ENCODE results near the gene FBLN1.
A peak's percentile ranks its signal among the peaks of the same experiment; 100 is the strongest.

Gene FBLN1

GRCh38 chr22:45518136-45518535 is 15.5 kb downstream of the FBLN1 start:
- ATAC-seq = peak; percentile 12
- TF ChIP-seq TSHZ2 (CRISPR knock-in tag; IDR thresholded peaks at IDR 0.05) (no peak), OSR1 (CRISPR knock-in tag; IDR thresholded peaks at IDR 0.05) (no peak), ISL1 (CRISPR knock-in tag; IDR thresholded peaks at IDR 0.05) (no peak), TCF4 (CRISPR knock-in tag; IDR thresholded peaks at IDR 0.05; ENCODE audit: borderline replicate concordance) (no peak), ZNF8 (CRISPR knock-in tag; IDR thresholded peaks at IDR 0.05) (no peak), CREB5 (CRISPR knock-in tag; IDR thresholded peaks at IDR 0.05; ENCODE audit: low read depth) (no peak), ESRRG (CRISPR knock-in tag; IDR thresholded peaks at IDR 0.05) (no peak), POU6F1 (CRISPR knock-in tag; IDR thresholded peaks at IDR 0.05; ENCODE audit: borderline replicate concordance, low read depth) (no peak), BACH2 (CRISPR knock-in tag; IDR thresholded peaks at IDR 0.05; ENCODE audit: borderline replicate concordance) (no peak), GLIS3 (CRISPR knock-in tag; IDR thresholded peaks at IDR 0.05) (no peak), TOX (CRISPR knock-in tag; IDR thresholded peaks at IDR 0.05; ENCODE audit: borderline replicate concordance) (no peak), ARNTL (CRISPR knock-in tag; IDR thresholded peaks at IDR 0.05; ENCODE audit: borderline replicate concordance, low read depth) (no peak), CSRNP3 (CRISPR knock-in tag; IDR thresholded peaks at IDR 0.05) (no peak), PATZ1 (CRISPR knock-in tag; IDR thresholded peaks at IDR 0.05; ENCODE audit: borderline replicate concordance) (no peak), ZFP3 (CRISPR knock-in tag; IDR thresholded peaks at IDR 0.05) (no peak), ZNF565 (CRISPR knock-in tag; conservative IDR thresholded peaks at IDR 0.05; ENCODE audit: low read depth) (no peak), CSDC2 (CRISPR knock-in tag; IDR thresholded peaks at IDR 0.05) (no peak), ZC3H10 (CRISPR knock-in tag; IDR thresholded peaks at IDR 0.05) (no peak), PPARA (CRISPR knock-in tag; IDR thresholded peaks at IDR 0.05; ENCODE audit: borderline replicate concordance) (no peak)

GRCh38 chr22:45518580-45518991 is 15.9 kb downstream of the FBLN1 start:
- TF ChIP-seq ZFP3 (CRISPR knock-in tag; IDR thresholded peaks at IDR 0.05) = 0 out of 2 replicates have a peak, but pooled peaks have one; percentile 23
- TF ChIP-seq ISL1 (CRISPR knock-in tag; IDR thresholded peaks at IDR 0.05) = 0 out of 2 replicates have a peak, but pooled peaks have one; percentile 23
- no peak for TF ChIP-seq ZNF70 (CRISPR knock-in tag; IDR thresholded peaks at IDR 0.05)
- peak; percentile 46 for ATAC-seq

GRCh38 chr22:45521178-45521577 is 18.5 kb downstream of the FBLN1 start:
- TF ChIP-seq TOX (CRISPR knock-in tag; IDR thresholded peaks at IDR 0.05; ENCODE audit: borderline replicate concordance) = no peak
- TF ChIP-seq ARNTL (CRISPR knock-in tag; IDR thresholded peaks at IDR 0.05; ENCODE audit: borderline replicate concordance, low read depth) = no peak
- TF ChIP-seq CSDC2 (CRISPR knock-in tag; IDR thresholded peaks at IDR 0.05) = no peak
- TF ChIP-seq CSRNP3 (CRISPR knock-in tag; IDR thresholded peaks at IDR 0.05) = no peak
- TF ChIP-seq ZNF565 (CRISPR knock-in tag; conservative IDR thresholded peaks at IDR 0.05; ENCODE audit: low read depth) = no peak
- TF ChIP-seq ZFP3 (CRISPR knock-in tag; IDR thresholded peaks at IDR 0.05) = no peak
- no peak for TF ChIP-seq ESRRG (CRISPR knock-in tag; IDR thresholded peaks at IDR 0.05)
- no peak for TF ChIP-seq RARB (CRISPR knock-in tag; IDR thresholded peaks at IDR 0.05)
- TF ChIP-seq BACH2 (CRISPR knock-in tag; IDR thresholded peaks at IDR 0.05; ENCODE audit: borderline replicate concordance) = no peak
- no peak for TF ChIP-seq OSR1 (CRISPR knock-in tag; IDR thresholded peaks at IDR 0.05)
- TF ChIP-seq ZNF70 (CRISPR knock-in tag; IDR thresholded peaks at IDR 0.05) = no peak
- TF ChIP-seq ZFP30 (CRISPR knock-in tag; IDR thresholded peaks at IDR 0.05) = no peak
- no peak for TF ChIP-seq POU6F1 (CRISPR knock-in tag; IDR thresholded peaks at IDR 0.05; ENCODE audit: borderline replicate concordance, low read depth)
- no peak for TF ChIP-seq PATZ1 (CRISPR knock-in tag; IDR thresholded peaks at IDR 0.05; ENCODE audit: borderline replicate concordance)
- TF ChIP-seq PPARA (CRISPR knock-in tag; IDR thresholded peaks at IDR 0.05; ENCODE audit: borderline replicate concordance) = no peak
- TF ChIP-seq TCF4 (CRISPR knock-in tag; IDR thresholded peaks at IDR 0.05; ENCODE audit: borderline replicate concordance) = no peak
- no peak for ATAC-seq
